HG03025 (cell line): Measurements from ENCODE around the gene NANS.
"Not testable (repeated sequence)": the region's sequence is repeated elsewhere in the genome, so short reads cannot be mapped to it uniquely, and the experiment has no call there.

Source experiments
- ATAC-seq: cut with Tn5 transposase; IDR thresholded peaks from one replicate; pipeline ENCODE4 v1.9.1; 2021; ENCODE audit warnings: mild to moderate bottlenecking, moderate library complexity; ENCODE audit not compliant: unreplicated experiment, low FRiP score

The NANS gene

DNA sequence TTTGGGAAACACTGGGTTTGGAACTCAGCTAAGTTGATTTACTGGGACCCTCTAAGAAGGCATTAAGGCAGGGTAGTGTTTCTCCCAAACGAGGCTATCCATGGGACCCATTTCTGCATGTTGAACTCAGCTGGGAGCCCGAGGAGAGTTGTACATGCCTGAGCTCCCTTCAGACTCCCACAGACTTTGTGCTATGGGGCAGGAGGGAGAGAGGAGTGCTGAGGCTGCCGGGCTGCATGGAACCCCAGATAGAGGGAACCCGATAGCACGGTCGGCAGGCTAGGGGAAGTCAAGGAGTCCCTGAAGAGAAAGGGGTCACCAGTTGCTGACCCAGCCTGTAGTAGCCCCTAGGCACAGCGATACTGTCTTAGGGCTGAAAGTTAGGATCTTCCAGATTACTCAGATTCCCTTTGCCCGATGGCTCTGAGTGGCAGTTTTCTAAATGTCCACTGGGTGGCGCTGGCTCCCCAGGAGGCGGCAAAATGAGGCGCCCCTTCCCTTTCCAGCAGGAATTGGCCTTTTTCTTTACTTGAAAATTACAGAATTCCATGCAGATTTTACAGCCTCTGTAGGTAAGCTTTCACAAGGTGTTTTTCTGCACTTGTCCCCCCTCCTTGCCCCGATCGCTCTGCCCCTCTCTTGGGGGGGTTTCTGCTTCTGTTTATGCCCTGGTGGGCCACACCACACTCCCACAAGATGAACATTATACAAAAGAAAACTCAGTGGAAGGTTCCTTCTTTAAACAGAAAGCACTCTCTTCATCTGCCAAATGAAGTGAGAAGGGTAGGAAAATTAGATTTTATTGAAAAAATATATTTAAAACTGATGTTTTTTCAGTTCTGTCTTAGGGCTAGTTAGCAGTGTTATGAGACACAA, 17.8 kb downstream of the NANS start:
- ATAC-seq, result no peak

DNA sequence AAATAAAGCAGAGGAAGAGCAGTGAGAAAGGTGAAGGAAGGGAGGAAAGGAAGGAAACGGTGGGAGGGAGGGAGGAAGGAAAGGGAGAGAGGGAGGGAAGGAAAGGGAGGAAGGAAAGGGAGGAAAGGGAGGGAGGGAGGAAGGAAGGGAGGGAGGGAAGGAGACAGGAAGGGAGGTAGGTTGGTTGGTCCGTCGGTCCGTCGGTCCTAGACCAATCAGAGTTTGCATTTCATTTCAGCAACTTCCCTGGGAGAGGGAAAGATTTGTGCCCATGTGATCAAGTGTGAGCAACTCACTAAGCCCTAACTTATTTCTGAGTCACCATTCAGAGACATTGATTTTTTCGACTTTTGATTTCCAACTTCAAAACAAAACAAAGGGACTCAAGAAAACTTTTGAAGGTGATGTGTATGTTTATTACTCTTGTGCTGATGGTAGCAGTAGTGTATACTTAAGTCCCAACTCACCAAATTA, 18.8 kb downstream of the NANS start:
- no peak for ATAC-seq

DNA sequence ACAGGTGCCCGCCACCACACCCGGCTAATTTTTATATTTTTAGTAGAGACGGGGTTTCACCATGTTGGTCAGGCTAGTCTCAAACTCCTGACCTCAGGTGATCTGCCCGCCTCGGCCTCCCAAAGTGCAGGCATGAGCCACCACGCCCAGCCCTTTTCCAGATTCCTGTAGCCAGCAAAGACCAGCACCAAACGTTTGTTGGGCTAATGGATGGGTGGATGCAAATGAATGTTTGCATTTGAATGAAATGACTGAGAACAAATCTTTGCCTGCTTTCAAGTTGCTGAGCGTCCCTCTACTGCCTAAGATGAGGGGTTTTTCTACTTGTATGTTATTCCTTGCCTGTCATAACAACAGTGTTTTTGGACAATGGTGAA, 20.0 kb downstream of the NANS start:
- ATAC-seq, result not testable (repeated sequence)

DNA sequence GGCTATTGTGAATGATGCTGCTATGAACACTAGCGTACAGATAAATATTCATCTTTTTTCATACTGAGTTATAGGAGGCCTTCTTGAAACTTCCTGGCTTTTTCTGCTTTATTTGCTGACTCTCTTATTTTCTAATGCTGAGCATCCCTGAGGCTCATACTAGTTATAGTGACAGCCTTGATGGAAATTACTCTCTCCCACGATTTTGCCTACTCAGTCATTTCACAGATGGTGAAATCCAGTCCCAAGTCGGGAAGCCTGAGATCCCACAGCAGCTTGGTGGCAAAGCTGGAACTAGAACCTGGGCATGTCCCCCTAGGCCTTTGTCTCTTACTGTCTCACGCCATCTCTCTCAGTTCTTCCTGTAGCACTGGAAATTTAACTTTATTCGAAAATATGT, 22.4 kb downstream of the NANS start:
- no peak for ATAC-seq

DNA sequence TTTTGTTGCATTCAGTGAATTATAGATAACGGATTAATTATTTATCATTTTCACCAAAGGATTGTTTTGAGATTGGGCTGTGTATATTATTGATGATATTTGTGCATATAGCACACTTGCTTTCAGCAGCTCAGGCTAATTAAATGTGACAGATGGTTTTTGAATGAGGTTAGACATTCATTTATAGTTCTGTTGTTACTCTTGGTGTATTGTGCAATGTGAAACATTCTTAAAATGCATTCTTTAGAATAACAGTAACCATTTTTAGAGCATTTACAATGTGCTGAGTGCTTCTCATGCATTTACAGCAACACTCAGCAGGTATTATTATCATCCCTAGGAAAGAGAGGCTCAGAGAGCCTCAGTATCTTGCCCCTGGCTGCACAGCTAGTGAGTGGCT, 23.8 kb downstream of the NANS start:
- ATAC-seq, result no peak

DNA sequence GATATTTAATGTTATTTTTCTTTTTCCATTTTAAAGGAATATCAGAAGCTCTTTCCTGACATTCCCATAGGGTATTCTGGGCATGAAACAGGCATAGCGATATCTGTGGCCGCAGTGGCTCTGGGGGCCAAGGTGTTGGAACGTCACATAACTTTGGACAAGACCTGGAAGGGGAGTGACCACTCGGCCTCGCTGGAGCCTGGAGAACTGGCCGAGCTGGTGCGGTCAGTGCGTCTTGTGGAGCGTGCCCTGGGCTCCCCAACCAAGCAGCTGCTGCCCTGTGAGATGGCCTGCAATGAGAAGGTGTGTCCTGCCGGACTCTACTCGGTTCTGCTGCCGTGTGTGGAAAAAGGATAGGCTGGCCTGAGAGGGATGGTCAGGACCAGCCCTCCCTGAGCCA, 24.2 kb downstream of the NANS start:
- no peak for ATAC-seq

DNA sequence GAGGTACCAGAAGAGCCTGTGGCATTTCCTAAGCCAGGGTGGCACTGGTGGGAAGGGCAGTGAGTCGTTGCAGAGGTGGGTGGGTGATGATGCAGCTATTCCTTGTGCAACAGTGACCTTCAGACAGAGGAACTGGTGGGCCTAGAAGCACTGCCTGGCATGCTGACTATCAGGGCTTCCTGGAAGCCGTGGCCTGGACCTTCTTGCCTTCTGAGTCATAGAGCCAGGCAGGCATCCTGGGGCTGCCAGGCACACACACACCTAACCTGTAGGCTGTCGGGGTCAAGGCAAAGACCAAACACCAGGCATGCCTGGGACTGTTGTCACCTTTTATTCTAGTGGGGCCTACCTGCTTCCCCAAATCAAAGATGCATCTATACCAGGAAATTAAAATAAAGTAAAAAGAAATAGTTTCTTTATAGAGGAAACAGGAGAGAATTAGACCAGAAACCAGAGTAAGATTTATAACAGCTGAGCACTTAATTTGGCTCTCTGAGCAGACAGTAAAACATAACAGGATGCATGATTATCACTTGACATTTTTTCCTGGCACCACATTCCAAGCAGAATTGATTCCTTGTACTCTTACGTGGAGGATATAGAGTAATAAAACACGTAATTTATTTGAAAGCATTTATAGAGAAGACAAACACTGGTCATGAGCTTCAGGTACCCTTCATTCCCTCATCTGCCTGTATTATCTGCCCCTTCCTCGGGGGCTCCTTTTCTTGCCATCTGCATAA, 25.1 kb downstream of the NANS start:
- ATAC-seq, result no peak

DNA sequence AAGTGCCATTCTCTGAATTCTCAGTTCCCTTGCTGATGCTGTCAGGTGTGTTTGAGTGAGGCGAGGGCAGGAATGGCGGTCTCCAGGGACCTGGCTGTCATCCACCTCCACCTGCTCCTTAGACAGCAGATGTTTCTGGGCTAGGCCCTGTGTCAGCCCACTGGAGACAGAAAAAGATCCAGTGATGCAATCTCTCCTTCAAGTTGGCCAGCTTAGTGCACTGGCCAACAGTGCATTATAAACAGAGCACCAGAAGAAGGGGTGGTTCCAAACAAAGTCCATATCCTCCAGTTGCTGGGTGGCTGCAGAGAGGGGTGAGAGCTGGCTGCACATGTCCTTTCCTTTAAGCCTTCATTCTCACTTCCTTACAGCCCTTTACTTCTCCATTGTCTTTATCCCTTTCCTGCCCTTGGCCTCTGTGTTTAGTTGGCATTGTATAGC, 26.5 kb downstream of the NANS start:
- ATAC-seq, result no peak

DNA sequence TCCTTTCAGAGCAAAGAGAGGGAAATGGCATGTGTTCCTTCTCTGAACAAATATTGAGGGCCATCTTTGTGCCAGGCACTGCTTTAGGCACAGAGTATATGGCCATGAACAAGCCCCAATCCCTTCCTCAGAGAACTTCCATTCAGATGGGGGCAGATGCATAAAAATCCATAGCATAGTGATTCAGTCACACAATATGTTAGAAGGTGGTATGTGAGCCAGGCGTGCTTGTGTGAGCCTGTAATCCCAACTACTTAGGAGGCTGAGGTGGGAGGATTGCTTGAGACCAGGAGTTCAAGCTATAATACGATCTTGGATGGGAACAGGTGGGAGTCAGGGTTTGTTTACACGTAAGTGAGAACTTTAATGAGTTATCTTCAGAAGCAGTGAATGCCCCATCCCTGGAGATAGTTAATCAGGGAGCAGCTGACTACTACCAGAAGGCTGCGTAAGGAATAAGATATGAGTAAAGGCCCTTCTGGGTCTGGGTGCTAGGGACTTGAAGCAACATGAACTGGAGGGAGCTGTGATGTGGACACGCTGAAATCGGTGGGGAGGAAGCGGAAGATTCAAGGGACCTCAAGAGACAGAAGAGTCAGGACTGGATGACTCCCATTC, 27.1 kb downstream of the NANS start:
- ATAC-seq, result no peak

DNA sequence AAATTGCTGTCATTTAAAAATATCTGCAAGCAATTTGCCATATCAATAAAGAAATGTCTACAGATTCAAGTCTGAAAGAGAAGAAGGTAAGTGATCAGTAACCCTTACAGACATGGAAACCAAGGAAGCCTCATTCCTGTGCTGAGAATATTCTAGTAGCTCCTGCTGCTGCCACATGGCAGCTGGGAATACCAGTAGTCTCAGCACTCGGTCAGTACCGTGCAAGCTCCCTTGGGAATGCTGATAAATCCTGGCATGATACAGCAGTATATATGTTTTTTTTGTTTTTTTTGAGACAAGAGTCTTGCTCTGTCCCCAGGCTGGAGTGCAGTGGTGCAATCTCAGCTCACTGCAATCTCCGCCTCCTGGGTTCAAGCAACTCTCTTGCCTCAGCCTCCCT, 27.9 kb downstream of the NANS start:
- no peak for ATAC-seq

DNA sequence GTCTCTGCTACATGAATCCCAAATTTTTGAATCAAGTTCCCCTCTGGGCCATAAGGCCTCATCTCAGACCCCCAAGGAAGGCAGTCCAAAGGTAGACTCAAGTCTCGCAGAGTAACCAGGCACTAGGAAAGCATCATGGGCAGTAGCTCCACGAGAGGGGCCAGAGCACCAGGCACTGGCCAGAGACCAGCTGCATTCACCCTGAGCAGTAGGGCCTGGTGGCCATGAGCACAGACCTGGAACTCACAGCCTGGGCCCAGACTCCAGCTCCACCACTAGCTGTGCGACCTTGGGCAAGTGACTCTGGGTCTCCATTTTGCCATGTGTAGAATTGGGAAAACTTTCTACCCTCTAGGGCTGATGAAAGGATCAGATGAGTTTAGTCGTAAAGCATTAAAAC, 28.5 kb downstream of the NANS start:
- ATAC-seq, result no peak

DNA sequence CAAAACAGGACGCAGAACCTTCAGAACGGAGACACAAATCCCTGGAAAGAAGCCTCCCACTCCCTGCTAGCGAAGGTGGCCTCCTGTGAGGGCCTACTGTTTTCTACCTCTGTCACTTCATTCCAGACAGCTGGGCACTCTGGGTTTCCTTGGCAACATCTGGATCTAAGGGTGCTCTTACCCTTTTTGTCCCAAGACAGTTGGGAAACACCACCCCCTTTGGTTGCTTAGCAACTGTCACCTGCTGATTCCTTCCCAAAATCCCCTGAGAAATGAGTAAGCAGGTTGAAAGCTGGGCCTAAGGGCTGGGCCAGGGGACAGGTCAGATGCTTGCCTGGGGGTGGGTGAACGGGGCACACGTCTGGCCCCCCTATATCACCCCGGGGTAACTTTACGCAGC, 29.4 kb downstream of the NANS start:
- no peak for ATAC-seq

DNA sequence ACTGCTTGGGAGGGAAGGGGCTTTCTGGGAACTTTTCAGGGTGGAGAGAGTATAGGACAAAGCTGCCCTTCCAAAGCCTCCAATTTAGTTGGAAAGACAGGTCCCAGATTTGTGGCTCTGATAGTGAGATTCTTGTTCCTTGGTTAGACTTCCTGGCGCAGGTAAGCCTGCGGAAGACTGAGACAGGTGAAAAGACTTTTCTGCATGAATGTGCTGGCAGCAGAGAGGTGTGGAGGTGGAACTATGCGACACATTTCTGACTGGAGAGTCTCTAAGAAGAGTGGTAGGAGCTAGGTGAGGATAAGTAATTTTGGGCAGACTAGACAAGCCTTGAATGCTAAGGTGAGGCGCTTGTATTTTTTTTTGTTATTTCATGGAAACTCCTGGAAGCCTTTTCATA, 29.9 kb downstream of the NANS start:
- no peak for ATAC-seq

DNA sequence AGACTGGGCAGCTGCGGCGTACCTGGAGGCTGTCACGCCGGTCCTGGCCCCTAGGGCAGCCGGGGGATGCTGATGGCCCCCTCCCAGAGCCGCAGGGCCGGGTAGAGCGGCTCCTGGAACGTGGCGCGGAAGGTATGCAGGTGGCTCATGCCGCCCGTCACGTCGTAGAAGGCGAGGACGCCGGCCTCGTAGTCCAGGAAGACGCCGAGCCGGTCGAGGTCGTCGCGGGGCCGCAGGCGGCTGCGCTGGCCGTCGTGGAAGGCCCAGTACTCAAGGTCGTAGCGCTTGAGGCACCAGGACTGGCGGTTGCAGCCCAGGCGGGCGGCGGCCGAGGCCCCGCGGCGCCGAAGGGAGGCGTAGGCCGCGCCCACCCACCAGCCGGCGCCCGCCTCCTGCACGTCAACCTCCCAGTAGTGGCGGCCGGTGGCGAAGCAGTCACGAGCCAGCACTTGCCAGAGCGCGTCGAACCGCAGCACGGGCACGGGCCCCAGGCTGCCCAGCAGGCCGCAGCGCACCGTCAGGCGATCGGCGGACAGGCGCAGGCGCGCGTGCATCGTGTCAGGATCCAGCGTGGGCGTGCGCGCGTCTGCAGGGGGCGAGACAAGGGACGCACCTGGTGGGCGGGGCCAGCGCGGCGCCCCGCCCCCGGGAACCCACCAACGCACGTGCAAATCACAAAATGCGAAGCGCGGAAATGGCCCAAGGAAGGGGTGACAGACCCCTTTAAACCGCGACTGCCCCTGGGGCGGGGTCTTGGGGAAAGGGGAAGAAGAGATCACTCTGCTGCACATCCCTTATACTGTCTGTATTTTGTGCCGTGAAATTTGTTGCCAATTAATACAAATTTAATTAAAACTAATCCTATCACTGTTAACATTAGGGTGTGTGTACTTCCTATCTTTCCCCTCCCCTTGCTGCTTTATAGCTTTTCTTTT, 31.2 kb downstream of the NANS start:
- ATAC-seq, result no peak

DNA sequence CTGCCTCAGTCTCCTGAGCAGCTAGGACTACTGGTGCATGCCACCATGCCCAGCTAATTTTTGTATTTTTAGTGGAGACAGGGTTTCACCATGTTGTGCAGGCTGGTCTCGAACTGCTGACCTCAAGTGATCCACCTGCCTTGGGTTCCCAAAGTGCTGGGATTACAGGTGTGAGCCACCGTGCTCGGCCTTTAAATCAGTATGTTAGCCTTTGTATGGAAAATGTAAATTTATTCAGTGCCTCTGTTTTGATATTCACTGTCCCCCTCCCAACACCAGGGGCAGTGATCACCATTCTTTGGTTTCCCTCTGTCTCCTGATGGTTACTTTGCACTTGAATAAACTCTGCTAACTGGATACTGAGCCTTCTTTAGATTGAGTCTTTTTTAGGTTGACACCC, 34.1 kb downstream of the NANS start:
- ATAC-seq, result not testable (repeated sequence)

DNA sequence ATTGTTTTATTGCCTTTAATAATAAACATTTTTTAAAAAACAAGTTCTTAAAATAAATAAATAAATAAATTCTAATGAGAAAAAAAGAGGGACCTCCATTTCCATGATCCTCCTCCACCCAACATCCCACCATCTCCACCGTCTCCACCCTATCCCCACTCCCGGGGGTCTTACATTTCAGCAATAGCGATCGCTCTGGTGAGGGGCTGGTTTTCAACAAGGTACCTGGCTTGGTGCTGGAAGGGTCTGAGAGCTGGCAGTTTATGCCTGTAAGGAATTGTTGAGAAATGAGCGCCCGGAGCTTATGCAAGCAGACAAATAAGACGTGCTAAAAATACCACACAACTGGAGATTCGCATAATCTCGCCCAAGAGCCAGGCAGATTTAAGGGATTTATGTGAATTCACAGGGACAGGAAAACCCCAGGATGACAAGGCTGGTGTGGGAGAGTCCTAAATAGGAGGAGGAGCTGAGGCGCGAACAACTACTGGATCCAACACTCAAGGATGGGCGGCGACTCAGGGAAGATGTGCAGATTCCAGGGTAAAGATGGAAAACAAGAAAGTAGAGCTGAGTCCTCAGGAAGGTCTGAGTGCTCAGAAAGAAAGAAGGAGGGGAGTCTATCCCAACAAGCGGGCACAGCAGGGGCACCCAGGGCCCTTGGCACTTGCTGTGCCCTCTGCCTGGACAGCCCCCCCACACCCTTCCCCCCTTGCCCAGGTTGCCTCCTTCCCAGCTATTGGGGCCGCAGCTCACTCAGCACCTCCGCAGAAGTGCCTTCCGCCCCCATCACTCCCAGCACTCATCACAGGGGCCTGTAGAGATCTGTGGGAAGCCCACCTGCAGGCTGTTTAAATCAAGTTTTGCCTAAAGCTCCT, 35.4 kb downstream of the NANS start:
- ATAC-seq, result no peak

DNA sequence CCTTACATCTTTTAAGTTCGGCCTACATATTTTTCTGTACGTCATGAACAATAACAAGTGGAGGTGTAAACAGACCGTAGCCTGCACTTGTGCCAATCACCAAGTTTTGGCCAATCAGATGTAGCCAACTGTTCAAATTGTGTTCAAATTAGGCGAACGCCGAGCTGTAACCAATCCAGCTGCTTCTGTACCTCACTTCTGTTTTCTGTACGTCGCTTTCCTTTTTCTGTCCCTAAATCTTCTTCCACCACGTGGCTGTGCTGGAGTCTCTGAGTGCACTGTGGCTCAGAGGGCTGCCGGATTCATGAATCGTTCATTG, 36.0 kb downstream of the NANS start:
- no peak for ATAC-seq

DNA sequence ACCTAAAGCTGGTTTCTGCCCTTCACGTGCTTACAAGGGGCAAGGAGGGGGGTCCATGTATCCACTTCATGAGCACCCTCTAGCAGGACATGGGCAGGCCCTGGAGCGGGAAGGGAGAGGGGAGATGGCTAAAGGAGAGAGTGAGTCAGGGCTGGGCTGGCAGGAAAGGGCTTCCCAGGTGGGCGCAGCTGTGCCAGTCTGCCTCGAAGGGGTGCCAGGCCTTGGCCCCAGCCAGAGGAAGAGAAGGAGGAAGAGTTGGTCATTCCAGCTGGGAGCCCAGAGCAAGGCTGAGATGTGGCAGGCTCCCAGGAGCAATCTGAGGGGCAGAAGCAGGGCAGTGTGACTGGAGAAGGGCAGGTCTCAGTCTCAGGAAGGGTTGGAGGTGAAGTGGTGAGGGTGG, 37.8 kb downstream of the NANS start:
- ATAC-seq, result no peak

DNA sequence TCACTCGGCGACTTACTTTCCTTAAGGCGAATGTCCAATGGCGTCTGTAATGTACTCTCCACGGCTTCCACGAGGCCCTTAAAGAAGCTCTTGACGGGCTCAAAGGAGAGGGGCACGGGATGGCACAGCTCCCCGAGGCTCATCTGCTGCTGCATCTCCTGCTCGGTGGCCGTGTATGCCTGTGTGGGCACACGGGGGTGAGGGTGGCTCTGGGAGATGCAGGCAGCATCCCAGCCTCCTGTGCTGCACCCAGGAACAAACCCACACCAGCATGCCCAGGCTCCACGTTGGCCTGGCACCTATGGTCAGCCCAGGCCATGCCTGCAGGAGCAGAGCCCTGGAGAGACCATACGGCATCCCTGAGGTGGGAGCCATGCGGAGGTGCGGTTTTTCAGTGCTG, 38.3 kb downstream of the NANS start:
- no peak for ATAC-seq

DNA sequence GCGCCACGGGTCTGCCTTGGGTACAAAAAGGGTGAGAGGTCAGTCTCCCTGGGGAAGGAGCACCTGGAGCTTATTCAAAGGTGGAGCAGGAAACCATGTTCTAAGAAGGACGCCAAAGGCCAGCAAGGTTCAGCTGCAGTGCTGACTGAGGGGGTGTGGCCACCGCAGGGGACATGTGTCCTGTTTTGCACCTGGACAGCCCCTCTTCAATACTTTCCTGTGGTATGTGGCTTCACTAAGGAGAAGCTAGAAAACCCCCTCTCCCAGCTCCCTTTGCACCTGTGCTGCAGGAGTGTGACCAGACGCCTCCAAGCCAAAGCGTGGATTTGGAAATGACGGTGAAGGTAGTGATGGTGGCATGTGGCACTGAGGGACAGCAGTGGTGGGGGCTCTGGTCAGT, 38.9 kb downstream of the NANS start:
- no peak for ATAC-seq
